K562 (cell line): ENCODE data around the gene ZC3HAV1L. TPM values are rescaled to one million over a fixed set of nuclear protein-coding genes. Genes with fewer than 3 reads are reported as not detected.

Source experiments
- ATF2 ChIP-seq: sonication (generic); formaldehyde crosslinking; IDR thresholded peaks from 2 replicates; pipeline ENCODE4 v1.8.1; 2022; ENCODE audit warnings: missing genetic modification reagents
- CBX8 ChIP-seq: fragments of 200-600 bp; sonication (generic); IDR thresholded peaks from 2 replicates; pipeline ENCODE4 v1.6.1; 2012; ENCODE audit warnings: borderline replicate concordance, mixed run types, low read depth, mild to moderate bottlenecking, moderate library complexity, mixed read lengths, low read length, control low read depth, inconsistent platforms; ENCODE audit not compliant: poor library complexity, severe bottlenecking; ENCODE audit errors: extremely low read depth
- CCNT2 ChIP-seq: IDR thresholded peaks from 2 replicates; pipeline ENCODE4 v1.6.1; 2011; ENCODE audit warnings: borderline replicate concordance, low read depth, mild to moderate bottlenecking, moderate library complexity, mixed read lengths, low read length; ENCODE audit not compliant: insufficient read length; ENCODE audit errors: extremely low read depth
- CREB1 ChIP-seq, 2 experiments: sonication (generic) in 1 of 2; formaldehyde crosslinking in 1 of 2; IDR thresholded peaks; 2 replicates each; pipeline versions ENCODE4 v1.6.1 to v1.8.0; 2012 to 2022; ENCODE audit warnings: inconsistent platforms in 1 of 2, mild to moderate bottlenecking in 1 of 2, missing genetic modification reagents in 1 of 2, moderate library complexity in 1 of 2
- CREB3 ChIP-seq: fragments of 450-650 bp; conservative IDR thresholded peaks from 2 replicates; pipeline ENCODE4 v1.6.1; 2016; ENCODE audit warnings: missing genetic modification characterization, low read depth, mild to moderate bottlenecking, missing compliant biosample characterization, moderate library complexity
- E2F8 ChIP-seq: fragments of 450-650 bp; IDR thresholded peaks from 2 replicates; pipeline ENCODE4 v1.7.1; 2018; ENCODE audit warnings: mild to moderate bottlenecking, low read depth; ENCODE audit not compliant: partially characterized antibody
- ELF4 ChIP-seq: fragments of 450-650 bp; formaldehyde crosslinking; IDR thresholded peaks from 2 replicates; pipeline ENCODE4 v1.4.0; 2022; ENCODE audit warnings: missing genetic modification characterization
- GATAD2B ChIP-seq: fragments of 450-650 bp; IDR thresholded peaks from 2 replicates; pipeline ENCODE4 v1.6.1; 2017; ENCODE audit warnings: mild to moderate bottlenecking, borderline replicate concordance
- HCFC1 ChIP-seq: IDR thresholded peaks from 2 replicates; pipeline ENCODE4 v1.6.1; 2012; ENCODE audit warnings: low read depth, low read length, improper control_type of control experiment
- KAT8 ChIP-seq: fragments of 450-650 bp; IDR thresholded peaks from 2 replicates; pipeline ENCODE4 v1.6.1; 2016; ENCODE audit warnings: low read depth, mild to moderate bottlenecking
- LCOR ChIP-seq: sonication (generic); formaldehyde crosslinking; IDR thresholded peaks from 2 replicates; pipeline ENCODE4 v1.8.0; 2022; ENCODE audit warnings: mild to moderate bottlenecking, missing genetic modification reagents
- MYBL2 ChIP-seq, 2 experiments: fragments of 450-650 bp in 1 of 2; sonication (generic) in 1 of 2; formaldehyde crosslinking in 1 of 2; IDR thresholded peaks; 2 replicates each; pipeline versions ENCODE4 v1.6.1 to v1.8.1; 2017 to 2022; ENCODE audit warnings: borderline replicate concordance in 1 of 2, inconsistent platforms in 1 of 2, low read depth in 1 of 2, mild to moderate bottlenecking in 1 of 2, missing genetic modification reagents in 1 of 2, moderate library complexity in 1 of 2
- NFIC ChIP-seq: fragments of 450-650 bp; IDR thresholded peaks from 2 replicates; pipeline ENCODE4 v1.6.1; 2017; ENCODE audit warnings: mild to moderate bottlenecking, inconsistent platforms
- POLR2H ChIP-seq: IDR thresholded peaks from 2 replicates; pipeline ENCODE4 v1.6.1; 2016; ENCODE audit warnings: missing genetic modification characterization, low read depth, mild to moderate bottlenecking, control low read depth, missing compliant biosample characterization, moderate library complexity
- RBM14 ChIP-seq: fragments of 200-400 bp; formaldehyde crosslinking; IDR thresholded peaks from 2 replicates; pipeline ENCODE4 v1.6.1; 2018; ENCODE audit warnings: low read depth, mild to moderate bottlenecking, low read length, moderate library complexity, borderline replicate concordance; ENCODE audit not compliant: insufficient read depth
- SP1 ChIP-seq: sonication (generic); formaldehyde crosslinking; IDR thresholded peaks from 2 replicates; pipeline ENCODE4 v1.8.1; 2022; ENCODE audit warnings: mild to moderate bottlenecking, missing genetic modification reagents
- U2AF2 ChIP-seq: fragments of 200-400 bp; formaldehyde crosslinking; optimal IDR thresholded peaks from 2 replicates; pipeline ENCODE3; 2017; ENCODE audit warnings: low read depth, mild to moderate bottlenecking, low read length
- ZNF444 ChIP-seq: fragments of 250-450 bp; sonication (Bioruptor Pico); IDR thresholded peaks from 2 replicates; pipeline ENCODE4 v1.4.0; 2020; ENCODE audit warnings: mild to moderate bottlenecking, moderate library complexity
- ZNF76 ChIP-seq: fragments of 250-450 bp; sonication (Bioruptor Pico); IDR thresholded peaks from 2 replicates; pipeline ENCODE4 v1.4.0; 2020; ENCODE audit warnings: mild to moderate bottlenecking, moderate library complexity, borderline replicate concordance
- polyA plus RNA-seq, 8 experiments: library from polyadenylated mRNA; depleted of rRNA in 4 of 8; stranded (reverse) in 5 of 8; unstranded in 3 of 8; fragments of >200 nt; fragmentation: Nextera tagmentation in 2 of 8; fragmentation: Illumina TruSeq in 1 of 8; extraction: Ambion mirVana in 2 of 8; extraction: Trizol in 1 of 8; gene quantifications; 2 replicates each; pipeline versions ENCODE4 v1.2.1 to v1.2.3, GENCODE V29; 2011 to 2014; ENCODE audit warnings: inconsistent platforms in 1 of 8, missing spikeins in 1 of 8
- total RNA-seq, 7 experiments: library from RNA; depleted of rRNA in 6 of 7; stranded (reverse); fragments of >200 nt in 6 of 7; fragmentation: Illumina TruSeq in 2 of 7; extraction: Trizol in 2 of 7; gene quantifications; 2 replicates each; pipeline versions ENCODE4 v1.2.1 to v1.2.3, GENCODE V29; 2011 to 2021; ENCODE audit warnings: low replicate concordance in 1 of 7

ZC3HAV1L gene
- total and polyA plus RNA-seq, 9 of the 15 experiments (the other 6 are each of a cell fraction or from before 2014, with no cell fraction given) = not detected

- peak; percentile 67 for TF ChIP-seq E2F8
- no peak; the same call in 1 of the 2 replicates for TF ChIP-seq MYBL2 (IDR thresholded peaks at IDR 0.05; ENCODE audit: low read depth)
- TF ChIP-seq MYBL2 (CRISPR knock-in tag; IDR thresholded peaks at IDR 0.05; ENCODE audit: borderline replicate concordance) = no peak
- no peak for TF ChIP-seq HCFC1
- no peak for TF ChIP-seq ELF4 (CRISPR knock-in tag)
- peak; percentile 73; the same call in 1 of the 2 replicates for TF ChIP-seq POLR2H (tag)
- TF ChIP-seq U2AF2 = no peak
- TF ChIP-seq KAT8 = no peak
- peak; percentile 54 for TF ChIP-seq CCNT2
- no peak; the same call in 1 of the 2 replicates for TF ChIP-seq SP1
- TF ChIP-seq RBM14 = no peak
- no peak for TF ChIP-seq ZNF76 (CRISPR knock-in tag)
- peak; percentile 96 for TF ChIP-seq GATAD2B
- no peak for TF ChIP-seq CBX8
- no peak; the same call in 1 of the 2 replicates for TF ChIP-seq CREB1 (IDR thresholded peaks at IDR 0.05)
- TF ChIP-seq CREB1 (CRISPR knock-in tag; IDR thresholded peaks at IDR 0.05) = no peak; the same call in 1 of the 2 replicates
- peak; percentile 88 for TF ChIP-seq CREB3 (tag)
- TF ChIP-seq ATF2 (CRISPR knock-in tag) = no peak
- peak; percentile 54; the same call in 1 of the 2 replicates for TF ChIP-seq LCOR (CRISPR knock-in tag)
- TF ChIP-seq NFIC = peak; percentile 80
- TF ChIP-seq ZNF444 (CRISPR knock-in tag) = no peak
Observed at GRCh38 chr7:139043823-139044812, 8.3 kb upstream of the ZC3HAV1L start (continued).
